Stomach (tissue), 9 donors: ENCODE data around the gene HMGCL. TPM values are rescaled to one million over a fixed set of nuclear protein-coding genes. Genes with fewer than 3 reads are reported as not detected.
"Not testable (repeated sequence)": the region's sequence is repeated elsewhere in the genome, so short reads cannot be mapped to it uniquely, and the experiment has no call there.

Experiments
- DNase-seq, 2 donors: peaks; one replicate each; pipeline versions ENCODE4 v3.0.0 to v3.0.0-alpha.2; 2013 to 2019
- H3K27ac ChIP-seq, 5 donors: fragments of 200-600 bp in 4 of 5; sonication (generic) in 4 of 5; one replicate each; pipeline ENCODE4 v1.5.1; 2013 to 2019; ENCODE audit warnings: mild to moderate bottlenecking in 1 of 5, moderate library complexity in 1 of 5
- H3K27me3 ChIP-seq, 3 donors: fragments of 200-600 bp; sonication (generic); one replicate each; pipeline ENCODE4 v1.5.1; 2017 to 2019; ENCODE audit warnings: mixed run types in 1 of 3
- H3K36me3 ChIP-seq, 4 donors: fragments of 200-600 bp; sonication (generic); 1 replicate in 3 of 4; 2 replicates in 1 of 4; pipeline ENCODE4 v1.5.1; 2016 to 2019
- H3K4me1 ChIP-seq, 4 donors: fragments of 200-600 bp; sonication (generic); one replicate each; pipeline ENCODE4 v1.5.1; 2016 to 2019
- H3K4me3 ChIP-seq, 4 donors: fragments of 200-600 bp; sonication (generic) in 3 of 4; one replicate each; pipeline ENCODE4 v1.5.1; 2016 to 2019; ENCODE audit warnings: mild to moderate bottlenecking in 1 of 4
- H3K9me3 ChIP-seq, 4 donors: fragments of 200-600 bp; sonication (generic); one replicate each; pipeline ENCODE4 v1.5.1; 2016 to 2019
- EP300 ChIP-seq: sonication (generic); formaldehyde crosslinking; IDR thresholded peaks from one replicate; pipeline ENCODE4 v1.6.1; 2017; ENCODE audit warnings: antibody characterized with exemption
- POLR2A ChIP-seq, 4 donors: fragments of 450-650 bp; IDR thresholded peaks; one replicate each; pipeline ENCODE4 v1.6.1; 2016; ENCODE audit warnings: antibody characterized with exemption in 4 of 4, control low read depth in 2 of 4, mild to moderate bottlenecking in 1 of 4, moderate library complexity in 1 of 4
- POLR2AphosphoS5 ChIP-seq, 3 donors: sonication (generic); formaldehyde crosslinking; IDR thresholded peaks; one replicate each; pipeline ENCODE4 v1.6.1; 2016; ENCODE audit warnings: antibody characterized with exemption in 3 of 3
- WGBS, 5 donors: extraction: QIAGEN DNeasy Blood & Tissue Kit in 3 of 5; methylation state at CpG; one replicate each; pipeline versions ENCODE4 v1.1.5 to v1.1.7; 2013 to 2018; 5-methylcytosine and 5-hydroxymethylcytosine counted together
- intact Hi-C: fragments of 100-400 bp; cut with DNase I; formaldehyde crosslinking; loops from one replicate; pipeline ENCODE4 v1.15.1; 2023; ENCODE audit warnings: low total_unique reads
- polyA plus RNA-seq, 3 donors: library from polyadenylated mRNA; stranded (reverse); fragments of 200-250 nt; gene quantifications; one replicate each; pipeline ENCODE4 v1.2.3, GENCODE V29; 2013
- total RNA-seq, 5 donors: library from RNA; depleted of rRNA; stranded (reverse); fragments of >200 nt; gene quantifications; one replicate each; pipeline versions ENCODE4 v1.1.0 to v1.2.3, GENCODE V29; 2014 to 2016
- TF ChIP-seq, protein P1 (sequence below), 7 experiments: fragments of 450-650 bp in 4 of 7; fragments of 200-600 bp in 3 of 7; sonication (generic) in 3 of 7; IDR thresholded peaks; one replicate each; pipeline ENCODE4 v1.5.1; 2016 to 2019; ENCODE audit warnings: antibody characterized with exemption in 7 of 7, control low read depth in 2 of 7, mild to moderate bottlenecking in 1 of 7
- donor health status: healthy with polysubstance abuse.
- donor health status: Bipolar disorder and iron deficiency.
- donor health status: healthy.

HMGCL gene
- total and polyA plus RNA-seq, 8 donors, result 20.1 to 71.0 (median 40.8) TPM; not detected in 1

DNA sequence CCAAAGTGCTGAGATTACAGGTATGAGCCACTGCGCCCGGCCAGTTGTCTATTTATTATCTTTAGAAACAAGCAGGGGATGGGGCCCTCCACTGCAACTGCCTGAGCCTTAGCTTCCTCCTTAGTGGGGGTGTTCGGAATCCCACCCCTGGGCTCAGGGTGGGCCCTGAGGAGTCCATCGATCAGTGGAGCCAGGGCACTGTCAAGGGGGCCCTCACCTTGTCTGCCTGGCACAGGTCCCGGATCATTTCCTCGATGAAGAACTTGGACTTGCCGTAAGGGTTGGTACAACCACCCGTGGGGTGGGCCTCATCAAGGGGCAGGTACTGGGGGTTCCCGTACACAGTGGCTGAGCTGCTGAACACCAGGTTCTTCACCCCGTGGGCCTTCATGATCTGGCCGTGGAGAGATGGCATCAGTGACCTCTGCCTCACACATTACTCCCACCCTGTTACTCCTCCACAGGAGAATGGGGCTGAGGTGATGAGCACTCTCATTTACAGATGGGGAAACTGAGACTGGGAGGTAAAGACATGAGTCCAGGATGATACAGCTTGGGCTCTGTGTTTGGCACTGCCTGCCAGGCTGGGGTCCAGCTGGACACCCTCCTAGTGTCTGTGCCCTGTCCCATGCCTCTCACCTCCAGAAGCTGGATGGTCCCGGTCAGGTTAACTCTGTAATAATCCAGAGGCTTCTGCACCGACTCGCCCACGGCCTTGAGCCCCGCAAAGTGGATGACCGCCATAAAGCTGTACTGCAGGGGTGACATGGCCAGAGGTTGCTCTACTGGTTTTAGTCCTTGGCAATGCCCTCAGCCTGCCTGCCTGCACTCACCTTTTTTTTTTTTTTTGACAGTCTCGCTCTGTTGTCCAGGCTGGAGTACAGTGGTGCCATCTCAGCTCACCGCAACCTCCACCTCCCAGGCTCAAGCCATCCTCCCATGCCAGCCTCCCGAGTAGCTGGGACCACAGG is 27.5 kb downstream of the HMGCL start:
- peak in 1 of 2 donors; percentile 54 for DNase-seq
- 42 to 60% (median 51%) methylated on average over 18 to 20 of the region's 20 CpGs for WGBS, 5 donors
- Histone ChIP-seq H3K27ac (peak overlapping the region; percentile 91 to 98 (median 96)), H3K9me3 (no peaks in the 10 kb centered on the region), H3K36me3 (peaks cover 28 to 59% (median 55%) of the 10 kb centered on the region in 4 donors), H3K4me1 (peaks cover 69 to 86% (median 80%) of the 10 kb centered on the region in 4 donors), H3K4me3 (peak overlapping the region in 3 of 4 donors; percentile 72 to 88 (median 85)), H3K27me3 (no peaks in the 10 kb centered on the region)
- intact Hi-C loops, result no loop called here
- TF ChIP-seq, protein P1, sequence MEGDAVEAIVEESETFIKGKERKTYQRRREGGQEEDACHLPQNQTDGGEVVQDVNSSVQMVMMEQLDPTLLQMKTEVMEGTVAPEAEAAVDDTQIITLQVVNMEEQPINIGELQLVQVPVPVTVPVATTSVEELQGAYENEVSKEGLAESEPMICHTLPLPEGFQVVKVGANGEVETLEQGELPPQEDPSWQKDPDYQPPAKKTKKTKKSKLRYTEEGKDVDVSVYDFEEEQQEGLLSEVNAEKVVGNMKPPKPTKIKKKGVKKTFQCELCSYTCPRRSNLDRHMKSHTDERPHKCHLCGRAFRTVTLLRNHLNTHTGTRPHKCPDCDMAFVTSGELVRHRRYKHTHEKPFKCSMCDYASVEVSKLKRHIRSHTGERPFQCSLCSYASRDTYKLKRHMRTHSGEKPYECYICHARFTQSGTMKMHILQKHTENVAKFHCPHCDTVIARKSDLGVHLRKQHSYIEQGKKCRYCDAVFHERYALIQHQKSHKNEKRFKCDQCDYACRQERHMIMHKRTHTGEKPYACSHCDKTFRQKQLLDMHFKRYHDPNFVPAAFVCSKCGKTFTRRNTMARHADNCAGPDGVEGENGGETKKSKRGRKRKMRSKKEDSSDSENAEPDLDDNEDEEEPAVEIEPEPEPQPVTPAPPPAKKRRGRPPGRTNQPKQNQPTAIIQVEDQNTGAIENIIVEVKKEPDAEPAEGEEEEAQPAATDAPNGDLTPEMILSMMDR (IDR thresholded peaks at IDR 0.05), result no peak
- TF ChIP-seq POLR2AphosphoS5 (IDR thresholded peaks at IDR 0.05), result no peak
- no peak for TF ChIP-seq POLR2A (IDR thresholded peaks at IDR 0.05)
- TF ChIP-seq EP300, result no peak

DNA sequence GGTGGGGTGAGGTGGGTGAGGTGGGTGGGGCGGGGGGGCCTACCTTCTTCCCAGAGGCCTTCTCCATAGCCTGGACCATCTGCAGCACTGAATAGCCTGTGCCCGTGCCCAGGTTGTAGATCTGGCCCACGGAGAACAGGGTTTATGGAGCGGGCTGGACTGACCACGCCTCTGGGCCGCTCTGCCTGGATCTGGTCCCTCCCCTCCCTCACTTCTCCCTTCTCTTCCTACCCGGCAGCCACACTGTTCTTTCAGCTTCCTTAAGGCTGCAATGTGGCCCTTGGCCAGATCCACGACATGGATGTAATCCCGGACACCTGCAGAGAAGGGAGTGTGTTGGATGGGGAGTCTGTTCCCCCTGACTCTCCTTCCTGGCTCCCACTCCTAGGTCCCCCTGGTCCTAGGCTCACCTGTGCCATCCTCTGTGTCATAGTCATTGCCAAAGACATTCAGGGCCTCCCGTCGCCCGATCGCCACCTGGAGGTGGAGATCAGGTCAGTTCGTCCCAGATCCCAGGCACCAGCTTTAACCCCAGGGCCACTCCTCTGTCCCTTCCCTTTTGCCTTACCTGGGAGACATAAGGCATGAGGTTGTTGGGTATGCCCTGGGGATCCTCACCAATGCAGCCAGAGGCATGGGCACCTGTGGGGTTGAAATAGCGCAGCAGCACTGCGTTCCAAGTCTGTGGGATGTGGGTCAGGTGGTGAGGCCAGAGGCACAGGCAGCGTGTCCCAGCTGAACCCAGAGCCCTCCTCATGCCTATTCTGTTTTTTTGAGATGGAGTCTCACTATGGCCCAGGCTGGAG is 28.6 kb downstream of the HMGCL start:
- Histone ChIP-seq H3K27me3 (no peaks in the 10 kb centered on the region), H3K4me1 (peaks cover 74 to 92% (median 87%) of the 10 kb centered on the region in 4 donors), H3K9me3 (no peaks in the 10 kb centered on the region), H3K4me3 (peak overlapping the region in 2 of 4 donors; percentile 72 to 88), H3K36me3 (peaks cover 28 to 55% (median 55%) of the 10 kb centered on the region in 4 donors), H3K27ac (peak overlapping the region; percentile 25 to 98 (median 96))
- intact Hi-C loops, result no loop called here
- TF ChIP-seq POLR2A (IDR thresholded peaks at IDR 0.05) (no peak), EP300 (no peak), POLR2AphosphoS5 (IDR thresholded peaks at IDR 0.05) (peak in 1 of 3 donors; percentile 22)
- TF ChIP-seq, protein P1 (IDR thresholded peaks at IDR 0.05), result peak in 2 of 7 experiments; percentile 25 to 27
- DNase-seq, result peak; percentile 26 to 64
- WGBS, 5 donors, result 31 to 55% (median 33%) methylated on average over 16 to 17 of the region's 17 CpGs

DNA sequence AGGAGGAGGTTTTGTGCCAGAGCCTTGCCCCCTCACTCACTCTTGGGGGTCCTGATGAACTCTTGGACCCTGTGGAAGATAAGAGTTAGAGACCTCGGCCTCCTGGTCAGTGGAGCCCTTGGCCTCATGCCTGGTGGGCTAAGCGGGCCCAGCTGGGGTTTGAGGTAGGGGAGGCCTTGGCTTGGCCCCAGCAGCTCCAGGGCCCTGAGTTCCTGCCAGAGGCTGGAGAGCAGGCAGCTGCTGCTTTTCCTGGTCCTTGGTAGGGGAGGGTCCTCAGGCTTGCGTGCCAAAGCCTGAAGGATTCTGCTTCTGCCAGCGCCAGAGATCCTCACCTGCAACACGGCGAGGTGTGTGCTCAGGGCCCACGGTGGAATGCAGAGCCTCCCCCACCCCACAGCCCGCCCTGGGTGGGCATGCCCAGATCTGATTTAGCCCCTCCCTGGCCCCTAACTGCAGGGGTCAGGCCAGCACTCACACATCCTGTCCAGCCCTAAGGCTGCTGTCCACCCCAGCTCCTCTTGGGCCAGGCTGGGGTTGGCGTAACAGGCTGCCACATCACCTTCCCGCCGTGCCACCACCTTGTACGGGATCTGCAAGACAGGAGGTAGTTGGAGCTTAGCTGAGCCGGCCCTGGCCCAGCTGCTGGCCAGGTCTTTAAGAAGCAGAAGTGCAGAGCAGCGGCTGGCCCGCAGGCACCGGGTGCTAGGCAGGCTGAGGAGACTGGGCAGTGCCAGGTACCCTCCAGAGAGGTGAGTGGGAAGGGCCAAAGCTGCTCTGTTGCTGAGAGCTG is 29.4 kb downstream of the HMGCL start:
- Histone ChIP-seq H3K4me1 (peaks cover 71 to 88% (median 85%) of the 10 kb centered on the region in 4 donors), H3K27me3 (no peaks in the 10 kb centered on the region), H3K27ac (peak overlapping the region; percentile 5 to 98 (median 96)), H3K4me3 (peak overlapping the region in 1 of 4 donors; percentile 88), H3K36me3 (peaks cover 28 to 55% (median 55%) of the 10 kb centered on the region in 4 donors), H3K9me3 (no peaks in the 10 kb centered on the region)
- intact Hi-C loops, result no loop called here
- 39 to 58% (median 48%) methylated on average over 12 to 16 of the region's 16 CpGs for WGBS, 5 donors
- TF ChIP-seq POLR2AphosphoS5 (IDR thresholded peaks at IDR 0.05) (no peak), POLR2A (IDR thresholded peaks at IDR 0.05) (no peak), EP300 (no peak)
- TF ChIP-seq, protein P1 (IDR thresholded peaks at IDR 0.05), result no peak
- peak; percentile 26 to 29 for DNase-seq

DNA sequence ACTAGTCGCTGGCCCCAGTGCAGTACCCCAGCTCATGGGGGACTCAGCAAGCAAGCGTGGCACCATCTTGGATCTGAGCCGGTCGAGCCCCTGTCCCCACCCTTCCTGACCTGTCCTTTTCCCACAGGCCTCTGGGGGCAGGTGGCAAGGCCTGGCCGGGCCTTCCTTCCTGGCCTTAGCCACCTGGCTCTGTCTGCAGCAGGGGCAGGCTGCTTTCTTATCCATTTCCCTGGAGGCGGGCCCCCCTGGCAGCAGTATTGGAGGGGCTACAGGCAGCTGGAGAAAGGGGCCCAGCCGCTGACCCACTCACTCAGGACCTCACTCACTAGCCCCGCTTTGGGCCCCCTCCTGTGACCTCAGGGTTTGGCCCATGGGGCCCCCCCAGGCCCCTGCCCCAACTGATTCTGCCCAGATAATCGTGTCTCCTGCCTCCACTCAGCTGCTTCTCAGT is 30.5 kb downstream of the HMGCL start:
- H3K9me3 ChIP-seq, H3K27me3 ChIP-seq, intact Hi-C loops, H3K4me3 ChIP-seq, DNase-seq: not testable (repeated sequence)
- Histone ChIP-seq H3K36me3 (peaks cover 28 to 55% (median 55%) of the 10 kb centered on the region in 4 donors), H3K4me1 (peaks cover 78 to 92% (median 90%) of the 10 kb centered on the region in 4 donors), H3K27ac (peak overlapping the region in 2 of 5 donors; percentile 24 to 83)
- WGBS, 5 donors, result 49 to 66% (median 58%) methylated on average over 6 to 9 of the region's 9 CpGs
